H9 (cell line): ENCODE results near the gene COPB1. TPM values are rescaled to one million over a fixed set of nuclear protein-coding genes. Genes with fewer than 3 reads are reported as not detected.

ENCODE experiments used
- DNase-seq: peaks from one replicate; pipeline ENCODE4 v3.0.0-alpha.2; 2017
- H2AFZ ChIP-seq: one replicate; pipeline ENCODE4 v1.6.1; 2013; ENCODE audit warnings: mild to moderate bottlenecking, low read length, control low read depth, moderate library complexity
- H2AK5ac ChIP-seq: 2 replicates; pipeline ENCODE4 v1.6.1; 2013; ENCODE audit warnings: low read length, control low read depth, mixed read lengths; ENCODE audit not compliant: insufficient read length
- H2BK120ac ChIP-seq: one replicate; pipeline ENCODE4 v1.6.1; 2013; ENCODE audit warnings: low read depth, mild to moderate bottlenecking, low read length, control low read depth, inconsistent platforms; ENCODE audit not compliant: poor library complexity, severe bottlenecking
- H2BK12ac ChIP-seq: 2 replicates; pipeline ENCODE4 v1.6.1; 2013; ENCODE audit warnings: low read length, control low read depth, mixed read lengths, low read depth; ENCODE audit not compliant: insufficient read length
- H2BK15ac ChIP-seq: 2 replicates; pipeline ENCODE4 v1.6.1; 2013; ENCODE audit warnings: low read depth, low read length, control low read depth
- H2BK20ac ChIP-seq: one replicate; pipeline ENCODE4 v1.6.1; 2013; ENCODE audit warnings: low read depth, mild to moderate bottlenecking, low read length, control low read depth, inconsistent platforms; ENCODE audit not compliant: poor library complexity, severe bottlenecking
- H2BK5ac ChIP-seq: 2 replicates; pipeline ENCODE4 v1.6.1; 2013; ENCODE audit warnings: low read length, control low read depth, mixed read lengths; ENCODE audit not compliant: insufficient read length
- H3K14ac ChIP-seq: 2 replicates; pipeline ENCODE4 v1.6.1; 2013; ENCODE audit warnings: low read length, control low read depth; ENCODE audit not compliant: insufficient read depth
- H3K18ac ChIP-seq: 2 replicates; pipeline ENCODE4 v1.6.1; 2013; ENCODE audit warnings: low read depth, mild to moderate bottlenecking, mixed read lengths, low read length, control low read depth; ENCODE audit not compliant: insufficient read length
- H3K23ac ChIP-seq: 2 replicates; pipeline ENCODE4 v1.6.1; 2013; ENCODE audit warnings: low read length, control low read depth, mixed read lengths, low read depth; ENCODE audit not compliant: insufficient read length
- H3K23me2 ChIP-seq: 2 replicates; pipeline ENCODE4 v1.6.1; 2013; ENCODE audit warnings: low read depth, mild to moderate bottlenecking, mixed read lengths, low read length, control low read depth; ENCODE audit not compliant: insufficient read length, poor library complexity, severe bottlenecking
- H3K27ac ChIP-seq: 2 replicates; pipeline ENCODE4 v1.5.1; 2013; ENCODE audit warnings: low read length, control low read depth, mixed read lengths, low read depth; ENCODE audit not compliant: insufficient read length
- H3K27me3 ChIP-seq: 2 replicates; pipeline ENCODE4 v1.6.1; 2013; ENCODE audit warnings: low read length, control low read depth, inconsistent platforms; ENCODE audit not compliant: insufficient read depth
- H3K4ac ChIP-seq: 2 replicates; pipeline ENCODE4 v1.6.1; 2013; ENCODE audit warnings: low read depth, mild to moderate bottlenecking, control low read depth, inconsistent platforms, low read length, moderate library complexity
- H3K4me1 ChIP-seq: 2 replicates; pipeline ENCODE4 v1.6.1; 2013; ENCODE audit warnings: low read length, control low read depth, inconsistent platforms; ENCODE audit not compliant: insufficient read depth
- H3K4me2 ChIP-seq: 2 replicates; pipeline ENCODE4 v1.6.1; 2013; ENCODE audit warnings: low read length, control low read depth, mixed read lengths; ENCODE audit not compliant: insufficient read length, insufficient read depth
- H3K56ac ChIP-seq: 2 replicates; pipeline ENCODE4 v1.6.1; 2013; ENCODE audit warnings: low read depth, mild to moderate bottlenecking, mixed read lengths, low read length, control low read depth; ENCODE audit not compliant: insufficient read length
- H3K79me1 ChIP-seq: 2 replicates; pipeline ENCODE4 v1.6.1; 2013; ENCODE audit warnings: low read depth, mild to moderate bottlenecking, moderate library complexity, low read length, control low read depth, inconsistent platforms; ENCODE audit not compliant: insufficient read depth, poor library complexity, severe bottlenecking
- H3K79me2 ChIP-seq: 2 replicates; pipeline ENCODE4 v1.6.1; 2013; ENCODE audit warnings: low read length, control low read depth, inconsistent platforms; ENCODE audit not compliant: insufficient read depth
- H3K9ac ChIP-seq: 2 replicates; pipeline ENCODE4 v1.6.1; 2013; ENCODE audit warnings: low read length, control low read depth, mixed read lengths; ENCODE audit not compliant: insufficient read length; ENCODE audit errors: extremely low read depth
- H3K9me3 ChIP-seq: one replicate; pipeline ENCODE4 v1.6.1; 2013; ENCODE audit warnings: low read depth, low read length, inconsistent platforms; ENCODE audit not compliant: control insufficient read depth
- H3T11ph ChIP-seq: one replicate; pipeline ENCODE4 v1.6.1; 2013; ENCODE audit warnings: mild to moderate bottlenecking, low read length, control low read depth, inconsistent platforms
- H4K20me1 ChIP-seq: one replicate; pipeline ENCODE4 v1.6.1; 2013; ENCODE audit not compliant: control insufficient read depth, insufficient read length, insufficient read depth
- H4K5ac ChIP-seq: 2 replicates; pipeline ENCODE4 v1.6.1; 2013; ENCODE audit warnings: low read depth, mild to moderate bottlenecking, mixed read lengths, low read length, control low read depth; ENCODE audit not compliant: insufficient read length
- H4K8ac ChIP-seq: replicated peaks from 2 replicates; pipeline ENCODE4 v1.6.1; 2013; ENCODE audit warnings: low read length, control low read depth, mixed read lengths, low read depth; ENCODE audit not compliant: insufficient read length
- H4K91ac ChIP-seq: 2 replicates; pipeline ENCODE4 v1.6.1; 2013; ENCODE audit warnings: low read depth, mild to moderate bottlenecking, moderate library complexity, mixed read lengths, low read length, control low read depth; ENCODE audit not compliant: insufficient read length
- H3K27ac Mint-ChIP-seq, 3 experiments: 2 replicates in 2 of 3; 3 replicates in 1 of 3; pipeline ENCODE4 v1.8.0; 2020 to 2021; ENCODE audit warnings: mixed read lengths in 3 of 3, mild to moderate bottlenecking in 1 of 3, moderate library complexity in 1 of 3
- H3K27me3 Mint-ChIP-seq: 2 replicates; pipeline ENCODE4 v1.8.0; 2021; ENCODE audit warnings: low read depth, mild to moderate bottlenecking, moderate library complexity, mixed read lengths
- H3K36me3 Mint-ChIP-seq, 3 experiments: 2 replicates in 2 of 3; 3 replicates in 1 of 3; pipeline ENCODE4 v1.8.0; 2020 to 2021; ENCODE audit warnings: low read depth in 3 of 3, mixed read lengths in 3 of 3; ENCODE audit not compliant: insufficient read depth in 1 of 3
- H3K4me1 Mint-ChIP-seq, 2 experiments: 2 replicates each; pipeline ENCODE4 v1.8.0; 2020; ENCODE audit warnings: mixed read lengths in 2 of 2
- H3K4me3 Mint-ChIP-seq, 2 experiments: 2 replicates in 1 of 2; 3 replicates in 1 of 2; pipeline ENCODE4 v1.8.0; 2020 to 2021; ENCODE audit warnings: mild to moderate bottlenecking in 2 of 2, mixed read lengths in 2 of 2, moderate library complexity in 1 of 2
- H3K9me3 Mint-ChIP-seq, 2 experiments: 2 replicates in 1 of 2; 3 replicates in 1 of 2; pipeline ENCODE4 v1.8.0; 2020; ENCODE audit warnings: mild to moderate bottlenecking in 2 of 2, mixed read lengths in 2 of 2, moderate library complexity in 1 of 2
- WGBS: extraction: QIAGEN DNeasy Blood & Tissue Kit; methylation state at CpG from one replicate; pipeline ENCODE4 v1.1.7; 2013; ENCODE audit warnings: missing lambda C conversion rate, low lambda C conversion rate, mixed read lengths; ENCODE audit not compliant: insufficient read length; ENCODE audit errors: extremely low coverage; 5-methylcytosine and 5-hydroxymethylcytosine counted together
- total RNA-seq: library from RNA; stranded (reverse); gene quantifications from 2 replicates; pipeline ENCODE4 v1.2.1, GENCODE V29; 2021
- TF ChIP-seq, protein P1 (sequence below): fragments of 200-600 bp; sonication (generic); conservative IDR thresholded peaks from 3 replicates; pipeline ENCODE4 v1.8.0; 2021; ENCODE audit warnings: antibody characterized with exemption, mild to moderate bottlenecking

Gene COPB1
- total RNA-seq, 1 experiment from 2014 or later: 71.6 TPM

DNA sequence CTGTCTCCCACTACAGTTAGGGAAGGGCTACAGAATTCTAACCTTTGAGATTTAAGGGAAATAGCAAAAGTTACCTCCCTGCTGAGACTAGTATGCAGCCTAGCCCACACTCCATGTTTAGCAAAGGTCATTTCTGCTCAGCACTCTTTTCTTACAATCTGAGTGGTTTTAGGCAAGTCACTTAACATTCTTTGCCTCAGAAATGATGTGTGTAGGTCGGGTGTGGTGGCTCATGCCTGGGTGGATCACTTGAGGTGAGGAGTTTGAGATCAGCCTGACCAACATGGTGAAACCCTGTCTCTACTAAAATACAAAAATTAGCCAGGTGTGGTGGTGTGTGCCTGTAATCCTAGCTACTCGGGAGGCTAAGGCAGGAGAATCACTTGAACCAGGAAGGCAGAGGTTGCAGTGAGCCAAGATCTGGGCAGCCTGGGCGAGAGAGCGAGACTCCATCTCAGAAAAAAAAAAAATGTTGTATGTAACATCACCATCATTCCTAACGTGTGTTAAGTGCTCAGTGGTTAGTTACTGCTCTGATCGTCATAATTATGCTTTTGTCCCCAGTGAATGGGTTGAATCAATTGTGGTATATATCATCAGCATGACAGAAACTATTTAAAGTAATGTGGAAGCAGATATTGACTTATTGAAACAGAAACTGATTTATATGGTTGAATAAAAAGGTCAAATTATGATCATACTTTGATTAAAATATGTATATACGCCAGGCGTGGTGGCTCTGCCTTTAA lies 55.0 kb downstream of the COPB1 start:
- Histone ChIP-seq H3K27me3 (no peaks in the 10 kb centered on the region), H3K23me2 (no peaks in the 10 kb centered on the region), H3T11ph (no peak overlapping the region), H2BK12ac (no peak overlapping the region), H3K4ac (no peak overlapping the region), H4K5ac (no peak overlapping the region), H3K79me1 (no peaks in the 10 kb centered on the region), H2AFZ (no peak overlapping the region), H3K9ac (no peak overlapping the region), H2AK5ac (no peak overlapping the region), H3K23ac (no peak overlapping the region), H3K79me2 (no peaks in the 10 kb centered on the region), H3K27ac (no peak overlapping the region), H2BK20ac (no peak overlapping the region), H3K4me1 (no peaks in the 10 kb centered on the region), H4K8ac (no peak overlapping the region), H4K20me1 (no peaks in the 10 kb centered on the region), H3K18ac (no peak overlapping the region), H3K4me2 (no peak overlapping the region), H3K9me3 (no peaks in the 10 kb centered on the region), H3K56ac (no peak overlapping the region), H2BK5ac (no peak overlapping the region), H2BK15ac (no peak overlapping the region), H3K14ac (no peak overlapping the region), H2BK120ac (no peak overlapping the region), H4K91ac (no peak overlapping the region)
- no peak for DNase-seq
- no peaks in the 10 kb centered on the region for H3K36me3 Mint-ChIP-seq
- H3K4me3 Mint-ChIP-seq: no peak overlapping the region
- H3K9me3 Mint-ChIP-seq: no peaks in the 10 kb centered on the region
- peaks cover 0 to 5% of the 10 kb centered on the region in 2 experiments; a peak in 1 of 4 replicates for H3K4me1 Mint-ChIP-seq
- H3K27ac Mint-ChIP-seq: peak overlapping the region in 1 of 3 experiments; percentile 20; a peak in 2 of 7 replicates
- TF ChIP-seq, protein P1, sequence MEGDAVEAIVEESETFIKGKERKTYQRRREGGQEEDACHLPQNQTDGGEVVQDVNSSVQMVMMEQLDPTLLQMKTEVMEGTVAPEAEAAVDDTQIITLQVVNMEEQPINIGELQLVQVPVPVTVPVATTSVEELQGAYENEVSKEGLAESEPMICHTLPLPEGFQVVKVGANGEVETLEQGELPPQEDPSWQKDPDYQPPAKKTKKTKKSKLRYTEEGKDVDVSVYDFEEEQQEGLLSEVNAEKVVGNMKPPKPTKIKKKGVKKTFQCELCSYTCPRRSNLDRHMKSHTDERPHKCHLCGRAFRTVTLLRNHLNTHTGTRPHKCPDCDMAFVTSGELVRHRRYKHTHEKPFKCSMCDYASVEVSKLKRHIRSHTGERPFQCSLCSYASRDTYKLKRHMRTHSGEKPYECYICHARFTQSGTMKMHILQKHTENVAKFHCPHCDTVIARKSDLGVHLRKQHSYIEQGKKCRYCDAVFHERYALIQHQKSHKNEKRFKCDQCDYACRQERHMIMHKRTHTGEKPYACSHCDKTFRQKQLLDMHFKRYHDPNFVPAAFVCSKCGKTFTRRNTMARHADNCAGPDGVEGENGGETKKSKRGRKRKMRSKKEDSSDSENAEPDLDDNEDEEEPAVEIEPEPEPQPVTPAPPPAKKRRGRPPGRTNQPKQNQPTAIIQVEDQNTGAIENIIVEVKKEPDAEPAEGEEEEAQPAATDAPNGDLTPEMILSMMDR: no peak
- no peaks in the 10 kb centered on the region for H3K27me3 Mint-ChIP-seq
- WGBS: no CpG with 5 or more reads among the region's 8 CpGs
